ENCODE data around the gene HUWE1. TPM values are rescaled to one million over a fixed set of nuclear protein-coding genes. Genes with fewer than 3 reads are reported as not detected.

HUWE1 gene
- total and polyA plus RNA-seq, 12 donors: 38.4 to 170 (median 109) TPM

DNA sequence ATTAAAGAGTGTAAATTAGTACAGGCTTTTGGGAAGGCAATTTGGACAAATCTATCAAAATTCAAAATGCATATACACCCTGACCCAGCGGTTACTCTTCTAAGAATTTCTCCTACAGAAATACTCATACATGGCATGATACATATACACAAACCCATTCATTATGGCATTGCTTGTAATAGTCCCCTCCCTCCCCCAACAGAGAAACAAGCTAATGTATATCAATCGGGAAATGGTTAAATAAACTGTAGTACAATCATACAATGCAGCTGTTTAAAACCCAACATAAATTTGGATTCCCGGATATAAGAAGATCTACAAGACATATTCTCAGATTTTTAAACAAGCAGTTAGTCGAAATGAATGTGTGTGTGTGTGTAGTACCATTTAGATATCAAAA, 808 bp downstream of the HUWE1 start:
- TF ChIP-seq CTCF (IDR thresholded peaks at IDR 0.05) (no peak), POLR2A (IDR thresholded peaks at IDR 0.05) (no peak)
- Histone ChIP-seq H3K36me3 (replicated peaks in 1 of 2) (no peaks in the 10 kb centered on the region), H3K27me3 (peaks cover 3% of the 10 kb centered on the region), H3K4me3 (peak overlapping the region in 3 of 4 donors; percentile 11 to 74 (median 48)), H3K4me1 (replicated peaks in 1 of 2) (peaks cover 0 to 12% of the 10 kb centered on the region in 2 donors), H3K9me3 (replicated peaks in 1 of 3) (no peaks in the 10 kb centered on the region), H3K27ac (peak overlapping the region in 4 of 5 donors; percentile 79 to 97 (median 84))
- intact Hi-C loops (cut with DNase I): no loop called here
- DNase-seq: no peak
- WGBS, 4 donors: 0 to 28% (median 14%) methylated on average over 4 of the region's 4 CpGs

DNA sequence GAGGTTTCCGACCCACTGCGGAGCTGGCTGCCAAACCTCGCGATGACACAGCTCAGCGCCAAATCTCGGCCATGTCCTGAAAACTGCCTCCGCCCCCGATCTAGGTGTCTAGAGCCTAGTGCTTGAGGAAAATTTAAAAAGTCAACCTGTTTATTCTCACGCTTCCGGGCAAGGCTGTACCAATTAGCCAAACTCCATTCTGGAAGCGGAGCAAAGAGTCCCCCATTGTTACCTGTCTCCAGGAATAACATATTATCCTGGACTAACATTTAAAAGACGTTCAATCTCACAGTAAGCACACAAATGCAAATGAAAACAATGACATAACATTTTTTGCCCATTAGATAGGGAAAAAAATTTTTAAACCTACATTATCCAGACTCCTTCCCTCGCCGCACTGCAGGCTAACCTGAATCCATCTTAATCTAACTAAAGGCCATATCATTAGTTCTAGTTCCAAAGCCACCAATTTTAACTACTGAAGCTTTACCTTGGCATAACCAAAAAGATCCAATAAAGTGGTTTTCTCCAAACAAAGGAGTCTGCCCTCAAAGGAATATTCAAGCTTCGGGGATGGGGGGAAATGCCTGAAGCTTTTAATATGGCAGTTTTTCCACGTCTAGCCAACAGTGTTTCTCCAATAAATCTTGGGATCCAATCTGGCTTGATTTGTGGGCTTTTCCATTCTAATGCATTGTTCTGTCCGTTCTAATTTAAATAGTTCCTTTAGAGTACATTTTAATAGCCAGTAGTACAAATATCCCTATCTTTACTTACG, 1.9 kb downstream of the HUWE1 start:
- DNase-seq: no peak
- peak overlapping the region; percentile 54 to 92 (median 88) for H3K27ac ChIP-seq
- no peaks in the 10 kb centered on the region for H3K9me3 ChIP-seq (replicated peaks in 1 of 3)
- peaks cover 3% of the 10 kb centered on the region for H3K27me3 ChIP-seq
- H3K4me1 ChIP-seq (replicated peaks in 1 of 2): peaks cover 0 to 12% of the 10 kb centered on the region in 2 donors
- no peak for TF ChIP-seq POLR2A (IDR thresholded peaks at IDR 0.05)
- TF ChIP-seq CTCF (IDR thresholded peaks at IDR 0.05): no peak
- 3 to 44% (median 22%) methylated on average over 9 to 18 of the region's 18 CpGs for WGBS, 4 donors
- H3K36me3 ChIP-seq (replicated peaks in 1 of 2): peaks cover 0 to 5% of the 10 kb centered on the region in 2 donors
- intact Hi-C loops (cut with DNase I): no loop called here
- H3K4me3 ChIP-seq: peak overlapping the region in 1 of 4 donors; percentile 74

- H3K4me3 ChIP-seq: peak overlapping the region in 3 of 4 donors; percentile 18 to 74 (median 33)
- peaks cover 3% of the 10 kb centered on the region for H3K27me3 ChIP-seq
- DNase-seq: peak; percentile 91 to 98 (median 95)
- peak overlapping the region; percentile 64 to 92 (median 89) for H3K27ac ChIP-seq
- peaks cover 0 to 13% of the 10 kb centered on the region in 2 donors for H3K36me3 ChIP-seq (replicated peaks in 1 of 2)
- H3K9me3 ChIP-seq (replicated peaks in 1 of 3): no peaks in the 10 kb centered on the region
- TF ChIP-seq CTCF (IDR thresholded peaks at IDR 0.05) (no peak), POLR2A (IDR thresholded peaks at IDR 0.05) (peak; percentile 67 to 75)
- H3K4me1 ChIP-seq (replicated peaks in 1 of 2): peaks cover 0 to 12% of the 10 kb centered on the region in 2 donors
- 0 to 55% (median 17%) methylated on average over 13 to 80 of the region's 80 CpGs for WGBS, 4 donors
- intact Hi-C loops (cut with DNase I): no loop called here
These were observed 2.7 kb downstream of the HUWE1 start for GRCh38 chrX:53683556-53684414.

Data from adrenal gland (tissue), 12 donors.